HTERT RPE-1 (cell line): Measurements from ENCODE around the gene FAM98C.

Experiments
- in situ Hi-C: fragments of 300-500 bp; cut with MboI; formaldehyde crosslinking; loops from 4 replicates; pipeline ENCODE4 v1.14.3; 2020; ENCODE audit warnings: low sequenced_read_pairs

The FAM98C gene

GRCh38 chr19:38452430-38453366 is 49.8 kb downstream of the FAM98C start:
- in situ Hi-C loops: no loop called here

- in situ Hi-C loops: no loop called here
Measured at GRCh38 chr19:38453596-38453995, 50.7 kb downstream of the FAM98C start.

GRCh38 chr19:38455031-38455430 is 52.1 kb downstream of the FAM98C start:
- in situ Hi-C loops: no loop called here

GRCh38 chr19:38457202-38457601 is 54.3 kb downstream of the FAM98C start:
- in situ Hi-C loops: no loop called here

- in situ Hi-C loops: no loop called here
Measured at GRCh38 chr19:38457690-38458405, 55.0 kb downstream of the FAM98C start.
